HepG2 (cell line): ENCODE results near the gene TTC38. TPM values are rescaled to one million over a fixed set of nuclear protein-coding genes. Genes with fewer than 3 reads are reported as not detected.

Experiments
- ATAC-seq: fragments of 200-7000 bp; cut with Tn5 transposase; 3 replicates; pipeline ENCODE4 v1.9.1; 2020; ENCODE audit warnings: mild to moderate bottlenecking, moderate library complexity
- BruUV-seq: library from RNA; stranded (reverse); fragments of 400-500 nt; replicated peaks from 2 replicates; lab custom pipeline; 2021; lab: Mats Ljungman, UMichigan
- CTCF ChIA-PET: fragments of 300-600 bp; formaldehyde crosslinking; extraction: SDS; loops from one replicate; lab custom pipeline; 2021; ENCODE audit warnings: low total read pairs, inconsistent platforms, low intra/inter-chr PET ratio; lab: Yijun Ruan, JAX
- POLR2A ChIA-PET: fragments of 350-600 bp; sonication (Branson Sonifier 250); formaldehyde crosslinking; loops from one replicate; lab custom pipeline; 2020; ENCODE audit warnings: antibody characterized with exemption, inconsistent platforms; lab: Yijun Ruan, JAX
- DNase-seq: peaks from one replicate; pipeline ENCODE4 v3.0.0-alpha.2; 2015; ENCODE audit warnings: low spot score
- FAIRE-seq: peaks from 3 replicates; lab custom pipeline; 2011; peaks lifted over from hg19 to GRCh38; lab: Jason Lieb, UNC
- H2AFZ ChIP-seq: one replicate; pipeline ENCODE4 v1.6.1; 2011; ENCODE audit warnings: low read length, inconsistent platforms
- H3K27ac ChIP-seq: fragments of 300-600 bp; 3 replicates; pipeline ENCODE4 v1.8.0; 2011; ENCODE audit warnings: mixed run types, mild to moderate bottlenecking, mixed read lengths, low read length, inconsistent platforms; ENCODE audit not compliant: insufficient read depth; ENCODE audit errors: extremely low read length
- H3K27me3 ChIP-seq, 2 experiments: fragments of 200-600 bp in 1 of 2; 2 replicates in 1 of 2; 3 replicates in 1 of 2; pipeline versions ENCODE4 v1.6.0 to v1.8.0; 2011; ENCODE audit warnings: low read length in 2 of 2, mild to moderate bottlenecking in 2 of 2, moderate library complexity in 2 of 2, inconsistent platforms in 1 of 2; ENCODE audit not compliant: insufficient read depth in 2 of 2, control insufficient read depth in 1 of 2
- H3K36me3 ChIP-seq, 2 experiments: fragments of 200-600 bp in 1 of 2; replicated peaks in 1 of 2; 2 replicates in 1 of 2; 3 replicates in 1 of 2; pipeline versions ENCODE4 v1.5.1 to v1.8.0; 2011; ENCODE audit warnings: low read length in 2 of 2, inconsistent platforms in 1 of 2; ENCODE audit not compliant: insufficient read depth in 2 of 2, control insufficient read depth in 1 of 2
- H3K4me1 ChIP-seq: 2 replicates; pipeline ENCODE4 v1.5.1; 2012; ENCODE audit warnings: low read length, inconsistent platforms; ENCODE audit not compliant: insufficient read depth
- H3K4me2 ChIP-seq: 2 replicates; pipeline ENCODE4 v1.6.0; 2011; ENCODE audit warnings: low read depth, low read length, inconsistent platforms
- H3K4me3 ChIP-seq, 3 experiments: fragments of 200-600 bp in 1 of 3; sonication (generic), shearing (Covaris generic) in 1 of 3; replicated peaks in 1 of 3; 2 replicates each; pipeline ENCODE4 v1.5.1; 2011 to 2016; ENCODE audit warnings: low read length in 3 of 3, inconsistent platforms in 2 of 3, low read depth in 2 of 3, mild to moderate bottlenecking in 2 of 3, control low read depth in 1 of 3, mixed read lengths in 1 of 3; ENCODE audit not compliant: insufficient read depth in 1 of 3
- H3K79me2 ChIP-seq: one replicate; pipeline ENCODE4 v1.6.1; 2011; ENCODE audit warnings: low read length, inconsistent platforms; ENCODE audit not compliant: insufficient read depth
- H3K9ac ChIP-seq: 2 replicates; pipeline ENCODE4 v1.6.0; 2011; ENCODE audit warnings: mild to moderate bottlenecking, low read depth, low read length, inconsistent platforms; ENCODE audit not compliant: insufficient read depth
- H3K9me3 ChIP-seq: 2 replicates; pipeline ENCODE4 v1.5.1; 2012; ENCODE audit warnings: mild to moderate bottlenecking, low read length
- H4K20me1 ChIP-seq: 2 replicates; pipeline ENCODE4 v1.6.0; 2011; ENCODE audit warnings: inconsistent platforms, mild to moderate bottlenecking, low read length, moderate library complexity; ENCODE audit not compliant: insufficient read depth
- EZH2 ChIP-seq: conservative IDR thresholded peaks from 2 replicates; pipeline ENCODE4 v1.6.1; 2012; ENCODE audit warnings: mild to moderate bottlenecking, low read depth, low read length, moderate library complexity
- MAFK ChIP-seq, 2 experiments: IDR thresholded peaks in 1 of 2; conservative IDR thresholded peaks in 1 of 2; 2 replicates each; pipeline ENCODE4 v1.6.1; 2011; ENCODE audit warnings: improper control_type of control experiment in 2 of 2, low read length in 2 of 2
- RBM39 ChIP-seq: fragments of 200-400 bp; formaldehyde crosslinking; IDR thresholded peaks from one replicate; pipeline ENCODE4 v1.6.1; 2018; ENCODE audit warnings: antibody characterized with exemption, mild to moderate bottlenecking, low read depth, low read length; ENCODE audit not compliant: poor library complexity, severe bottlenecking
- REST ChIP-seq, 2 experiments: IDR thresholded peaks; 2 replicates each; pipeline ENCODE4 v1.6.1; 2011 to 2012; ENCODE audit warnings: low read length in 2 of 2, borderline replicate concordance in 1 of 2, low read depth in 1 of 2, mild to moderate bottlenecking in 1 of 2, moderate library complexity in 1 of 2
- SMAD9 ChIP-seq: sonication (generic); formaldehyde crosslinking; IDR thresholded peaks from 2 replicates; pipeline ENCODE4 v1.5.1; 2020; ENCODE audit warnings: mild to moderate bottlenecking, missing genetic modification reagents
- ZNF264 ChIP-seq: sonication (generic); formaldehyde crosslinking; IDR thresholded peaks from 2 replicates; pipeline ENCODE4 v1.4.0; 2020; ENCODE audit warnings: missing genetic modification reagents
- ZNF790 ChIP-seq: sonication (generic); formaldehyde crosslinking; IDR thresholded peaks from 2 replicates; pipeline ENCODE4 v1.8.0; 2022; ENCODE audit warnings: missing genetic modification reagents, mild to moderate bottlenecking, borderline replicate concordance
- ZSCAN9 ChIP-seq: IDR thresholded peaks from 2 replicates; pipeline ENCODE4 v1.6.1; 2016; ENCODE audit warnings: borderline replicate concordance
- WGBS: methylation state at CpG from one replicate; pipeline ENCODE4 v1.1.6; 2017; ENCODE audit warnings: low lambda C conversion rate; 5-methylcytosine and 5-hydroxymethylcytosine counted together
- in situ Hi-C: cut with HindIII; loops from 2 replicates; pipeline ENCODE4 v1.10.0; 2017; ENCODE audit warnings: low pct_unique_long_range_greater_than_20kb; ENCODE audit not compliant: extremely low pct_ligation_motif_present
- intact Hi-C: fragments of 100-400 bp; cut with micrococcal nuclease; formaldehyde crosslinking; loops from one replicate; pipeline ENCODE4 v1.10.0; 2022; ENCODE audit not compliant: unreplicated experiment
- polyA plus RNA-seq, 8 experiments: library from polyadenylated mRNA; depleted of rRNA in 3 of 8; stranded (reverse) in 7 of 8; unstranded in 1 of 8; fragments of >200 nt; fragmentation: Illumina TruSeq in 4 of 8; extraction: Trizol in 4 of 8; gene quantifications; 2 replicates each; pipeline versions ENCODE4 v1.2.1 to v1.2.3, GENCODE V29; 2011 to 2016; ENCODE audit warnings: low read depth in 4 of 8, missing spikeins in 1 of 8, mixed read lengths in 1 of 8; ENCODE audit not compliant: insufficient read depth in 1 of 8
- total RNA-seq, 5 experiments: library from RNA; depleted of rRNA; stranded (reverse); fragments of >200 nt; fragmentation: Illumina TruSeq; extraction: Trizol; gene quantifications; 2 replicates each; pipeline ENCODE4 v1.2.3, GENCODE V29; 2016; ENCODE audit warnings: low read depth in 1 of 5
- TF ChIP-seq, protein P1 (sequence below): sonication (generic); formaldehyde crosslinking; IDR thresholded peaks from 2 replicates; pipeline ENCODE4 v1.5.0; 2020; ENCODE audit warnings: mild to moderate bottlenecking, missing genetic modification reagents
- TF ChIP-seq, protein P2 (sequence below): IDR thresholded peaks from 2 replicates; pipeline ENCODE4 v1.6.1; 2016
- TF ChIP-seq, protein P3 (sequence below): IDR thresholded peaks from 2 replicates; pipeline ENCODE4 v1.6.1; 2016

Gene TTC38
- total and polyA plus RNA-seq, 2 of the 13 experiments (the other 11 are each of a cell fraction or from before 2014, with no cell fraction given), result 101 to 105 TPM

GRCh38 chr22:46292173-46292572 is 24.4 kb downstream of the TTC38 start:
- Histone ChIP-seq H3K79me2 (no peaks in the 10 kb centered on the region), H3K27ac (no peak overlapping the region), H3K36me3 (peaks cover 26 to 52% of the 10 kb centered on the region in 2 experiments), H3K4me1 (peaks cover 11% of the 10 kb centered on the region), H4K20me1 (no peaks in the 10 kb centered on the region), H3K9me3 (no peaks in the 10 kb centered on the region), H3K4me3 (no peak overlapping the region), H3K27me3 (no peaks in the 10 kb centered on the region; a peak in 1 of 5 replicates), H3K9ac (no peak overlapping the region), H3K4me2 (no peak overlapping the region), H2AFZ (no peak overlapping the region)
- FAIRE-seq (no peak), ATAC-seq (no peak), DNase-seq (no peak)
- ChIA-PET CTCF (no interaction called here), POLR2A (no interaction called here)
- no peak for TF ChIP-seq REST (IDR thresholded peaks at IDR 0.05; ENCODE audit: borderline replicate concordance in 1 of 2, low read depth in 1 of 2, low read length in 2 of 2)
- peak; percentile 98 for TF ChIP-seq ZNF264 (CRISPR knock-in tag)
- WGBS, result 99% methylated on average over 3 of the region's 3 CpGs
- in situ Hi-C loops (no loop called here), intact Hi-C loops (no loop called here)
- no TSS peak for BruUV-seq

DNA sequence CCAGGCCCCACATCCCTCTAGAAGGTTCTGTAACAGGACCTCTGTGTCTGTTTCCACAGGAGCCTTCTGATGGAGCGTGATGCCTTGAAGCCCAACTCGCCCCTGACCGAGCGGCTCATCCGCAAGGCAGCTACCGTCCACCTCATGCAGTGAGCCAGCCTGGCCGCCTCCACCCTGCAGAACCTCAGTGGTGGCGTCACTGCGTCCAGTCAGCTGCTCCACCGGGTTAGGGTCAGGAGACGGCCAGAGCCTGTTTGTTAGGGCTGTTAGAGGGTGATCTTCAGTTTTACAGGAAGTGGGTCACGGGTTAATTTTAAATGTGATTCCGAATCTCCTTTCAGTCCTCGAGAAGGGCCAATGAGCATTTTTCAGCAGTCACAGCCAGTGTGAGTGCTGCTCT is 24.9 kb downstream of the TTC38 start:
- Histone ChIP-seq H3K79me2 (peaks cover 5% of the 10 kb centered on the region), H3K4me3 (no peak overlapping the region), H3K36me3 (peaks cover 24 to 47% of the 10 kb centered on the region in 2 experiments), H3K27ac (no peak overlapping the region), H4K20me1 (no peaks in the 10 kb centered on the region), H3K4me1 (peaks cover 16% of the 10 kb centered on the region), H3K27me3 (no peaks in the 10 kb centered on the region; a peak in 1 of 5 replicates), H2AFZ (no peak overlapping the region), H3K4me2 (no peak overlapping the region), H3K9ac (no peak overlapping the region), H3K9me3 (no peaks in the 10 kb centered on the region)
- no TSS peak for BruUV-seq
- POLR2A ChIA-PET, result no interaction called here
- intact Hi-C loops (no loop called here), in situ Hi-C loops (no loop called here)
- CTCF ChIA-PET, result no interaction called here
- 100% methylated on average over 5 of the region's 14 CpGs for WGBS
- DNase-seq (no peak), FAIRE-seq (no peak), ATAC-seq (no peak)
- no peak for TF ChIP-seq SMAD9 (CRISPR knock-in tag)
- TF ChIP-seq ZNF790, result no peak
- TF ChIP-seq, protein P1, sequence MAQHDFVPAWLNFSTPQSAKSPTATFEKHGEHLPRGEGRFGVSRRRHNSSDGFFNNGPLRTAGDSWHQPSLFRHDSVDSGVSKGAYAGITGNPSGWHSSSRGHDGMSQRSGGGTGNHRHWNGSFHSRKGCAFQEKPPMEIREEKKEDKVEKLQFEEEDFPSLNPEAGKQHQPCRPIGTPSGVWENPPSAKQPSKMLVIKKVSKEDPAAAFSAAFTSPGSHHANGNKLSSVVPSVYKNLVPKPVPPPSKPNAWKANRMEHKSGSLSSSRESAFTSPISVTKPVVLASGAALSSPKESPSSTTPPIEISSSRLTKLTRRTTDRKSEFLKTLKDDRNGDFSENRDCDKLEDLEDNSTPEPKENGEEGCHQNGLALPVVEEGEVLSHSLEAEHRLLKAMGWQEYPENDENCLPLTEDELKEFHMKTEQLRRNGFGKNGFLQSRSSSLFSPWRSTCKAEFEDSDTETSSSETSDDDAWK (CRISPR knock-in tag), result no peak
- no peak for TF ChIP-seq ZSCAN9 (CRISPR knock-in tag)
- no peak for TF ChIP-seq EZH2
- TF ChIP-seq RBM39, result no peak
- TF ChIP-seq, protein P2, sequence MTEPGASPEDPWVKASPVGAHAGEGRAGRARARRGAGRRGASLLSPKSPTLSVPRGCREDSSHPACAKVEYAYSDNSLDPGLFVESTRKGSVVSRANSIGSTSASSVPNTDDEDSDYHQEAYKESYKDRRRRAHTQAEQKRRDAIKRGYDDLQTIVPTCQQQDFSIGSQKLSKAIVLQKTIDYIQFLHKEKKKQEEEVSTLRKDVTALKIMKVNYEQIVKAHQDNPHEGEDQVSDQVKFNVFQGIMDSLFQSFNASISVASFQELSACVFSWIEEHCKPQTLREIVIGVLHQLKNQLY (CRISPR knock-in tag), result no peak
- no peak for TF ChIP-seq MAFK (conservative IDR thresholded peaks at IDR 0.05 in 1 of 2, IDR thresholded peaks at IDR 0.05 in 1 of 2; ENCODE audit: low read length in 2 of 2)
- TF ChIP-seq, protein P3, sequence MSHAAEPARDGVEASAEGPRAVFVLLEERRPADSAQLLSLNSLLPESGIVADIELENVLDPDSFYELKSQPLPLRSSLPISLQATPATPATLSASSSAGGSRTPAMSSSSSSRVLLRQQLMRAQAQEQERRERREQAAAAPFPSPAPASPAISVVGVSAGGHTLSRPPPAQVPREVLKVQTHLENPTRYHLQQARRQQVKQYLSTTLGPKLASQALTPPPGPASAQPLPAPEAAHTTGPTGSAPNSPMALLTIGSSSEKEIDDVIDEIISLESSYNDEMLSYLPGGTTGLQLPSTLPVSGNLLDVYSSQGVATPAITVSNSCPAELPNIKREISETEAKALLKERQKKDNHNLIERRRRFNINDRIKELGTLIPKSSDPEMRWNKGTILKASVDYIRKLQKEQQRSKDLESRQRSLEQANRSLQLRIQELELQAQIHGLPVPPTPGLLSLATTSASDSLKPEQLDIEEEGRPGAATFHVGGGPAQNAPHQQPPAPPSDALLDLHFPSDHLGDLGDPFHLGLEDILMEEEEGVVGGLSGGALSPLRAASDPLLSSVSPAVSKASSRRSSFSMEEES, result no peak
